Keratinocyte (primary cell): ENCODE measurements around the gene GATA5. TPM values are rescaled to one million over a fixed set of nuclear protein-coding genes. Genes with fewer than 3 reads are reported as not detected.

Source experiments
- DNase-seq: peaks from one replicate; pipeline ENCODE4 v3.0.0-alpha.2; 2011; ENCODE audit warnings: low read depth, missing footprints, low spot score
- FAIRE-seq: peaks from 2 replicates; lab custom pipeline; 2011; peaks lifted over from hg19 to GRCh38; lab: Jason Lieb, UNC
- H2AFZ ChIP-seq: 2 replicates; pipeline ENCODE4 v1.6.0; 2012; ENCODE audit warnings: low read length, control low read depth, inconsistent platforms; ENCODE audit not compliant: control insufficient read depth
- H3K27ac ChIP-seq: 2 replicates; pipeline ENCODE4 v1.5.1; 2011; ENCODE audit warnings: low read length; ENCODE audit not compliant: control insufficient read depth, insufficient read depth
- H3K27me3 ChIP-seq: 3 replicates; pipeline ENCODE4 v1.6.0; 2011; ENCODE audit warnings: low read length; ENCODE audit not compliant: control insufficient read depth, insufficient read depth; ENCODE audit errors: extremely low read depth
- H3K36me3 ChIP-seq, 2 experiments: 2 replicates in 1 of 2; 3 replicates in 1 of 2; pipeline ENCODE4 v1.5.1; 2011; ENCODE audit warnings: low read length in 2 of 2, mild to moderate bottlenecking in 1 of 2; ENCODE audit not compliant: control insufficient read depth in 2 of 2, insufficient read depth in 2 of 2; ENCODE audit errors: extremely low read depth in 1 of 2
- H3K4me1 ChIP-seq: 3 replicates; pipeline ENCODE4 v1.5.1; 2011; ENCODE audit warnings: low read length; ENCODE audit not compliant: control insufficient read depth, insufficient read depth; ENCODE audit errors: extremely low read depth
- H3K4me2 ChIP-seq: 3 replicates; pipeline ENCODE4 v1.6.0; 2011; ENCODE audit warnings: low read depth, low read length; ENCODE audit not compliant: control insufficient read depth, insufficient read depth; ENCODE audit errors: extremely low read depth
- H3K4me3 ChIP-seq, 3 experiments: fragments of 200-600 bp in 1 of 3; sonication (generic) in 1 of 3; 2 replicates in 2 of 3; 3 replicates in 1 of 3; pipeline ENCODE4 v1.5.1; 2011 to 2016; ENCODE audit warnings: low read length in 3 of 3, mild to moderate bottlenecking in 3 of 3, control low read depth in 2 of 3, inconsistent platforms in 1 of 3, low read depth in 1 of 3, mixed read lengths in 1 of 3, mixed run types in 1 of 3, moderate library complexity in 1 of 3; ENCODE audit not compliant: control insufficient read depth in 2 of 3, insufficient read depth in 2 of 3; ENCODE audit errors: extremely low read depth in 1 of 3
- H3K79me2 ChIP-seq: 2 replicates; pipeline ENCODE4 v1.6.0; 2012; ENCODE audit warnings: low read length; ENCODE audit not compliant: control insufficient read depth, insufficient read depth
- H3K9ac ChIP-seq: 3 replicates; pipeline ENCODE4 v1.6.0; 2011; ENCODE audit warnings: low read length; ENCODE audit not compliant: control insufficient read depth, insufficient read depth; ENCODE audit errors: extremely low read depth
- H3K9me1 ChIP-seq: 3 replicates; pipeline ENCODE4 v1.6.0; 2011; ENCODE audit warnings: low read length; ENCODE audit not compliant: control insufficient read depth, insufficient read depth; ENCODE audit errors: extremely low read depth
- H3K9me3 ChIP-seq: 2 replicates; pipeline ENCODE4 v1.5.1; 2012; ENCODE audit warnings: low read depth, low read length; ENCODE audit not compliant: control insufficient read depth
- H4K20me1 ChIP-seq: 3 replicates; pipeline ENCODE4 v1.6.0; 2011; ENCODE audit warnings: low read length; ENCODE audit not compliant: control insufficient read depth, insufficient read depth; ENCODE audit errors: extremely low read depth
- EZH2 ChIP-seq: IDR thresholded peaks from one replicate; pipeline ENCODE4 v1.6.1; 2012; ENCODE audit warnings: inconsistent platforms, mild to moderate bottlenecking, low read length, moderate library complexity
- dilution Hi-C: fragments of 300-500 bp; cut with MboI; formaldehyde crosslinking; loops from one replicate; pipeline ENCODE4 v1.7.0; 2020; ENCODE audit warnings: low sequenced_read_pairs; ENCODE audit not compliant: extremely low pct_ligation_motif_present
- polyA plus RNA-seq, 5 experiments: library from polyadenylated mRNA; depleted of rRNA in 3 of 5; stranded (reverse) in 3 of 5; stranded (forward) in 1 of 5; unstranded in 1 of 5; fragments of >200 nt; gene quantifications; 1 replicate in 1 of 5; 2 replicates in 3 of 5; 3 replicates in 1 of 5; pipeline versions ENCODE4 v1.2.1 to v1.2.3, GENCODE V29; 2011 to 2012; ENCODE audit warnings: missing spikeins in 2 of 5, low read depth in 1 of 5, low replicate concordance in 1 of 5
- TF ChIP-seq, protein P1 (sequence below), 3 experiments: IDR thresholded peaks in 1 of 3; conservative IDR thresholded peaks in 1 of 3; optimal IDR thresholded peaks in 1 of 3; 2 replicates in 2 of 3; 3 replicates in 1 of 3; pipeline versions ENCODE3 to v1.5.1; 2011; ENCODE audit warnings: low read length in 3 of 3, mild to moderate bottlenecking in 3 of 3, moderate library complexity in 2 of 3, control low read depth in 1 of 3, inconsistent platforms in 1 of 3; ENCODE audit not compliant: insufficient read depth in 2 of 3; ENCODE audit errors: extremely low read depth in 1 of 3

Gene GATA5
- polyA plus RNA-seq, 1 donor (not counting 4 experiments of a cell fraction or from before 2014, with no cell fraction given), result not detected

DNA sequence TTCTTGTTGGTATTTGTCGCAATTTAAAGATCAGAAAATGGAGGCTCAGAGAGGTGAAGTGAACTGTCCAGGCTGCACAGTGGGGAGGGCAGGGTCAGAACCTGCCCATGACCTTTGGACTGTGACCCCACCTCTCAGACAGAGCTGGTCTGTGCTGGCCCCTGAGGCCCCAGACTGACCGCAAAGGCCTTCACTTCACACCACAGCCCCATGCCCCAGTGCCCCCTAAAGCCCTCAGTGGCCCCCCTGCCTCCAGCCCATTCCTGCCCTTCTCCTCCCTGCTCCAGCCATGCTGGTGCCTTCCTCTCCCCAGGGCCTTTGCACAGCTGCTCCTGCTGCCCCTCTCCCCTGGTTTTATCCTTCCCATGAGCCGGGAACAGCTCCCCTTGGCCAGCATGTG is 39.1 kb downstream of the GATA5 start:
- FAIRE-seq (no peak), DNase-seq (no peak)
- no peak overlapping the region for H2AFZ ChIP-seq
- no peak overlapping the region for H3K9ac ChIP-seq
- no peak overlapping the region for H3K4me2 ChIP-seq
- H3K4me1 ChIP-seq, result no peaks in the 10 kb centered on the region
- H3K36me3 ChIP-seq, result no peaks in the 10 kb centered on the region
- H3K79me2 ChIP-seq, result no peaks in the 10 kb centered on the region
- no peaks in the 10 kb centered on the region for H4K20me1 ChIP-seq
- no peak overlapping the region for H3K4me3 ChIP-seq
- no peaks in the 10 kb centered on the region for H3K9me1 ChIP-seq
- H3K27ac ChIP-seq, result no peak overlapping the region
- no peaks in the 10 kb centered on the region for H3K9me3 ChIP-seq
- H3K27me3 ChIP-seq, result peaks cover 38% of the 10 kb centered on the region
- dilution Hi-C loops, result loop anchor here (25.0 kb wide), 1 partner anchor 101 kb away; no protein-coding TSS in a partner anchor
- TF ChIP-seq EZH2, result no peak
- TF ChIP-seq, protein P1, sequence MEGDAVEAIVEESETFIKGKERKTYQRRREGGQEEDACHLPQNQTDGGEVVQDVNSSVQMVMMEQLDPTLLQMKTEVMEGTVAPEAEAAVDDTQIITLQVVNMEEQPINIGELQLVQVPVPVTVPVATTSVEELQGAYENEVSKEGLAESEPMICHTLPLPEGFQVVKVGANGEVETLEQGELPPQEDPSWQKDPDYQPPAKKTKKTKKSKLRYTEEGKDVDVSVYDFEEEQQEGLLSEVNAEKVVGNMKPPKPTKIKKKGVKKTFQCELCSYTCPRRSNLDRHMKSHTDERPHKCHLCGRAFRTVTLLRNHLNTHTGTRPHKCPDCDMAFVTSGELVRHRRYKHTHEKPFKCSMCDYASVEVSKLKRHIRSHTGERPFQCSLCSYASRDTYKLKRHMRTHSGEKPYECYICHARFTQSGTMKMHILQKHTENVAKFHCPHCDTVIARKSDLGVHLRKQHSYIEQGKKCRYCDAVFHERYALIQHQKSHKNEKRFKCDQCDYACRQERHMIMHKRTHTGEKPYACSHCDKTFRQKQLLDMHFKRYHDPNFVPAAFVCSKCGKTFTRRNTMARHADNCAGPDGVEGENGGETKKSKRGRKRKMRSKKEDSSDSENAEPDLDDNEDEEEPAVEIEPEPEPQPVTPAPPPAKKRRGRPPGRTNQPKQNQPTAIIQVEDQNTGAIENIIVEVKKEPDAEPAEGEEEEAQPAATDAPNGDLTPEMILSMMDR (optimal IDR thresholded peaks at IDR 0.05 in 1 of 3, IDR thresholded peaks at IDR 0.05 in 1 of 3, conservative IDR thresholded peaks at IDR 0.05 in 1 of 3; ENCODE audit: extremely low read depth in 1 of 3, insufficient read depth in 2 of 3, low read length in 3 of 3), result no peak

GRCh38 chr20:62433658-62434497 is 41.9 kb downstream of the GATA5 start:
- Histone ChIP-seq H3K4me1 (no peaks in the 10 kb centered on the region), H3K9me1 (no peaks in the 10 kb centered on the region), H3K27me3 (peaks cover 36% of the 10 kb centered on the region), H3K4me2 (no peak overlapping the region), H3K9me3 (no peaks in the 10 kb centered on the region), H3K9ac (no peak overlapping the region), H3K4me3 (no peak overlapping the region), H3K36me3 (no peaks in the 10 kb centered on the region), H2AFZ (no peak overlapping the region), H4K20me1 (no peaks in the 10 kb centered on the region), H3K27ac (no peak overlapping the region), H3K79me2 (no peaks in the 10 kb centered on the region)
- dilution Hi-C loops, result loop anchor here (25.0 kb wide), 1 partner anchor 103 kb away; no protein-coding TSS in a partner anchor
- TF ChIP-seq, protein P1 (optimal IDR thresholded peaks at IDR 0.05 in 1 of 3, IDR thresholded peaks at IDR 0.05 in 1 of 3, conservative IDR thresholded peaks at IDR 0.05 in 1 of 3; ENCODE audit: extremely low read depth in 1 of 3, insufficient read depth in 2 of 3, low read length in 3 of 3), result no peak
- TF ChIP-seq EZH2, result no peak
- DNase-seq (no peak), FAIRE-seq (no peak)
